HG02840 (cell line): Measurements from ENCODE around the gene NDUFB2.
"Not testable (repeated sequence)": the region's sequence is repeated elsewhere in the genome, so short reads cannot be mapped to it uniquely, and the experiment has no call there.

Experiments used
- ATAC-seq: cut with Tn5 transposase; IDR thresholded peaks from one replicate; pipeline ENCODE4 v1.9.1; 2021; ENCODE audit warnings: mild to moderate bottlenecking, moderate library complexity, moderate number of reproducible peaks; ENCODE audit not compliant: unreplicated experiment, low FRiP score

The NDUFB2 gene

DNA sequence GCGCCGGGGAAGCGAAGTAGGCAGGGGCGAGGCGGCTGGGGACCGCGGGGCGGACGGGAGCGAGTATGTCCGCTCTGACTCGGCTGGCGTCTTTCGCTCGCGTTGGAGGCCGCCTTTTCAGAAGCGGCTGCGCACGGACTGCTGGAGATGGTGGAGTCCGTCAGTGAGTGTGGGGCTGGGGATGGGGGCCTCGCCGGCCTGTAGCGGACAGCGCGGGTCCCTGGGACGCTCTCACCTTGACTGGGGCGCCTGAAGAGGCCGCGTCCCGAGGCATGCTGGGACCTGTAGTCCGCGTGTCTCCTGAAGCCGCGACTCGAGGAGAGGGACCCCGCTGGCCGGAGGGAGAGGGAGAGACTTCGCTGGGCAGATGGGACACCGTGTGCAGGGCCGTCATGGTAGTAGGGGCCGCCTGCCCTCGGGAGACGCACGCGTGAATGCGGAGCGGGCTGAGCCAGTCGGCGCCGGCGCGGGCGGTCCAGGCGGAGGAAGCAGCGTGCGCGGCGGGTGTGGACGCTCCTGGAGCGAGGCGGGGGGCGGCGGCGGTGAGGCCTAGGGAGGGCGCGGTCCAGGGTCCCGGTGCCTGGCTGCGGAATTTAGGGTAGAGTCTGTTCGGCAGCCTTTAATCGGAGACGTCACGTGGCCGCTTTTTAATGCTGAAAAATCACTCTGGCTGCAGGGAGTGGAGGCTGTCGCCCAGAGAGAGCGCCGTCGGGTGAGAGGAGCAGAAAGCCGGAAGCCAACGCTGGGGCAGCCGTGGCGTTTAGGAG lies at the start of gene NDUFB2:
Gene NDUFB2, plus strand, starts transcription at position 29 of the 767 bp plus-strand sequence. Its CDS starts 37 bp downstream, at position 66.
- peak; percentile 92 for ATAC-seq

DNA sequence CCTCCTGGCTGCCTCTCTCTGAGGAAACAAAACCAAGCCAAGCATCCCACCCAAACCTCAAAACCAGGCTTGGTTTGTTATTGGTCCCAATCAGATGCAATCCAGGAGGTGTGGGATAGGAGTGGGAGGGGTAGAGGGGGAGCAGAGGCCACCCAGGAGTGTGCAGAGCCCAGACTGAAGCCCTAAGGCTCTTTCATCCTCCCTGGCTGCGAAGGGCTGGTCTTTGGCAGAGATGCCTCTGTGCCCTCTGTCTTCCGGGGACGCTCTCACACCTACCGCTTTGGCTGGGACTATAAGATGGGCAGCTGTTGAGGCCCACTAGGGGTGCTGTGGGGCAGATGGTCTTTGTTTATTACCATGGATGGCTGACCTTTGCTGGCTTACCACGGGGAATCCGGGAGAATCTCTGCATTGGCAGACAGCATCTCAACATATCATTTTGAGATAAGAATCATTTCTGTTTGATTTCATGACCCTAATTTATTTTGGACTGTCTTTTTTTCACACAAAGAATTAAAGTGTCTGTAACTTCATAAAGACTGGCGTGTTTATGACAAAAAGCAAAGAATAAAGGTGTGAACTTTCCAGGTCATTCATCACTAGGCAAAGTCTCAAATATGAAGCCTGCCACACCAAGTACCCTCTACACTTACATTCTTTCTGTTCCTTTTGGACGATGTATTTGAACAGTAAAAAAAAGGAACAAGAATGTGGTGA lies 49.4 kb upstream of the NDUFB2 start:
- ATAC-seq: no peak

DNA sequence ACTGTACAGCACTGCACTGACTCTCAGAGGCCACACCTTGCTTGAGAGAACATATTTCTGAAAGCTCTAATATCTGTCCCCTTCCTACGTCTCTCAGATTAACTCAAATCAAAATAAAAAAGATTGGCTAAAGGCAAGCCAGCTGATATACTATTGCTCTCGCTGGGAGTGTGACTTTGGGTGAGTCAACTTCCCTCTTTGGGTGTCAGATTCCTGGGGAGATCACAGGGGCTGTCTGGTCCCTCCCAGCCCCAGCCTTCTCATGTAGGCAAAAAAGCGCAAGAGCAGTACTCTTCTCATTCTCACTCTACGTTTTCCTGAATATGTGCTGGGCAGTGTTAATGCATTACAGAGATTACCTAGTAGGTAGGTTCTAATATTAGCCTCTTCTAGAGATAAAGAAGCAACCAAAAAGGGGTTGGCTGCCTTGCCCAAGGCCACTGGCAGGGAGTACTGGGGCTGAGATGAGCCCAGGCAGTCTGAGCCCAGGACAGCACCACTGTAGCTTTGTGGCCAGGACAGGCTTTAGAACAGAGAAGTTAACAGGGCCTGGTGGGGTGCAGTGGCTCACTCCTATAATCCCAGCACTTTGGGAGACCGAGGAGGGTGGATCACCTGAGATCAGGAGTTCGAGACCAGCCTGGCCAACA lies 46.8 kb upstream of the NDUFB2 start:
- ATAC-seq: no peak

DNA sequence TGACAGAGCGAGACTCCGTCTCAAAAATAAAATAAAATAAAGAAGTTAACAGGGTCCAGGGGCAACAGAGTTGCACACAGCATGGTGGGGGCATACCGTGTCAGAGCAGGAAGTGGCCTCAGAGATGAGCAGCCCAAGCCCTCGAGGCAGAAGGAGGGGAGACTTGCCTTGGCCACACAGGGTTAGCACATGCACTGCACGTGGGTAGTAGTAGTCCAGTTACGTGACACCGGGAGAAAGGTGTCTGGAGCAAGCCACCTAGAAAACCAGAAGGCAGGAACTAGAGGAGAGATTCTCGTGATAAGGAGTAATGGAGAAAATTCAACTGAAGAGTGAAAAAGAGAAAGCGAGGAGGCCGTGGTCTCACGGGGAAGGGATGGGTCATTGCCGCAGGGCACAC lies 46.1 kb upstream of the NDUFB2 start:
- no peak for ATAC-seq

DNA sequence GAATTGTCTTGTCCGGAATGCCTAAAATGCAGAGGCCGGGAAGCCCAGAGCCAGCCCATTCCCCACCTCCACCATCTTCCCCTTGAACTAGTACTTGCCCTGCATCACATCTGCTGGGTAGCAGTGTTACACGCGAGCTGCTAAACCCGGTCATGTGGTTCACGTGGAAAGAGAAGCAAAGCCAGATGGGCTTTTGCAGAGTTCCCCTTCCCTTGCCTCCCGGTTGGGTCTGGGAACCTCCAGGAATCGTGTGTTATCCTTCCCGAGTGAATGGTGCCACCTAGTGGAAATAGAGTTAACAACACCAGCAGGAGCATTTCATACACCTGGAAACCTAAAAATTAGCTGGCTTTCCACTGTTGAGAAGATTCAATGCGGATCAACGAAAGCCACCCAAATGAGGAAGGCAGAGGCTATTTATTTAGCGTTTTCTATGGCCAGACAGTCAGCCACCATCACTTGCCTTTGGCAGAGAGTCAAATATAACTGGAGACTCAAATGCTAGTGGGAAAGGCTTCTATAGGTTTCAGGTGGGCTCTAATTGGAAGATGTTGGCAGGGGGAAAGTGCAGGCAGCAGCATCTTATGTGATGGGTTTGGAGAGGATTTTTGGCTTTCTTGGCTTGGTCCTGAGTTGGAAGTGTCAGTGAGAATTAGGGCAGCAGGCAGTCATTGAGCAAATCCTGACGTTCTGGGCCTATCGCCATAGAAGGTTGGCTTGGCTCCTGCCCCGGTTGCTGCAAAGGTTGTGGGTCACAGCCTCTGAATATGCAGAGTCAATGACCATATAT lies 43.0 kb upstream of the NDUFB2 start:
- no peak for ATAC-seq

DNA sequence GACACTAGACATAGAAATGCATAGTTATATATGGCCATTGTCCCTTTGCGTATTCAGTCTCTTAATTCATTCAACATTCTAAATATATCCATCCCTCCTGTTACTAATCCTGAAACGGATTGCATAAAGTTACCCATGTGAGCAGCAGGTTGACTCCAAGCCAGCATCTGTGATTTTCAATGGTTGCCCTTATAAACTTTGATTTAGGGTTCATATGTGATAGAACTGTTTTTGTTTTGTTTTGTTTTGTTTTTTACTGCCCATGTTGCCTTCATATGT lies 42.5 kb upstream of the NDUFB2 start:
- no peak for ATAC-seq

DNA sequence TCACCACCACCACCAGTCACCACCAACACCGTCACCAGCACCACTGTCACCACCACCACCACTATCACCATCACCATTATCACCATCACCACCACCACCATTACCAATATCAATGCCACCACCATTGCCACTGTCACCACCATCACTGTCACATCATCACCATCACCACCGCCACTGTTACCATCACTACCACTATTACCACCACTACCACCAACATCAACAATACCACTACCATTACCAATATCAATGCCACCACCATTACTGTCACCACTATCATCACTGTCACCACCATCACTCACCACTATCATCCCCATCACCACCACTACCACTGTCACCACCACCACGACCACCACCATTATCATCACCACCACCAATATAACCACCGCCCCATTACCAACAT lies 41.8 kb upstream of the NDUFB2 start:
- no peak for ATAC-seq

DNA sequence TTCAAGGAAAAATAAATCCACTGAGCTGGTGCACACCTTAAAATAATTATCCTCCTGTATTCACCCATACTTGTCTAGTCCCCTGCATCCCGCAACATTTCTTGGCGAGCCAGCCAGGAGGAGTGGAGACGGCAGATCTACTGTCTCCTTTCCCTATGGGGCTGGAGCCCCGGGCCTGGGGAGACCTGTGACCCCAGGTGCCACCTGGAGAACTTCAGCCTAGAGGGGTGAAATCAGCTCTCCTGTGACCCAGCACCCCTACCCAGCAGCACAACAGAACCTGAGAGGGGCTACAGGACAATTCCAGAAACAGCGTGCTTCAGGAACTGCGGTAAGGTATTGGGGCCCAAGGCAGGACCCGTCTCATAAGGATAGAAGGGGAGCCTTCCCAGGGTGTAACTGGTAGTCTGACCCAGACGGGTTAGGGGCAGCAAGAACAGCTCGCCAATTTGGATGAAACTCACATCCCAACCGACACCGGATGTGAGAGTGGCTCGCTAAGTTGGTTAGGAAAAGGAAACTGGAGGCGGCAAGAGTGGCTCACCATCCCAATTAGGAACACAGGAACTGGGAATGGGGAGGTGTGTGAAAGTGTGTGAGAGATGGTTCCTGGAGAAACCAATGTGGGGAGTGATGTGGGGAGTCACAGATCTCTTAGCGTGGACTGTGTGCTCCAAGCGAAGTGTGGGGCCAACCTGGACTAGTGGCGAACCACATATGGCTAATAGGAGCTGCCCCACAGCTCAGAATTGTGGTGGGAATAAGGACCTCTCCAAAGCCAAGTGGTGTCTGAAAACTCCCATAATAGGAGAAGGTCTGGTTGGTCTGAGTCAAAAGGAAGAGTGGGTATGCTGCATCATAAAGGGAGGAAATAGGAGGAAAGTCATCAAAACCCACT lies 40.7 kb upstream of the NDUFB2 start:
- ATAC-seq: no peak

DNA sequence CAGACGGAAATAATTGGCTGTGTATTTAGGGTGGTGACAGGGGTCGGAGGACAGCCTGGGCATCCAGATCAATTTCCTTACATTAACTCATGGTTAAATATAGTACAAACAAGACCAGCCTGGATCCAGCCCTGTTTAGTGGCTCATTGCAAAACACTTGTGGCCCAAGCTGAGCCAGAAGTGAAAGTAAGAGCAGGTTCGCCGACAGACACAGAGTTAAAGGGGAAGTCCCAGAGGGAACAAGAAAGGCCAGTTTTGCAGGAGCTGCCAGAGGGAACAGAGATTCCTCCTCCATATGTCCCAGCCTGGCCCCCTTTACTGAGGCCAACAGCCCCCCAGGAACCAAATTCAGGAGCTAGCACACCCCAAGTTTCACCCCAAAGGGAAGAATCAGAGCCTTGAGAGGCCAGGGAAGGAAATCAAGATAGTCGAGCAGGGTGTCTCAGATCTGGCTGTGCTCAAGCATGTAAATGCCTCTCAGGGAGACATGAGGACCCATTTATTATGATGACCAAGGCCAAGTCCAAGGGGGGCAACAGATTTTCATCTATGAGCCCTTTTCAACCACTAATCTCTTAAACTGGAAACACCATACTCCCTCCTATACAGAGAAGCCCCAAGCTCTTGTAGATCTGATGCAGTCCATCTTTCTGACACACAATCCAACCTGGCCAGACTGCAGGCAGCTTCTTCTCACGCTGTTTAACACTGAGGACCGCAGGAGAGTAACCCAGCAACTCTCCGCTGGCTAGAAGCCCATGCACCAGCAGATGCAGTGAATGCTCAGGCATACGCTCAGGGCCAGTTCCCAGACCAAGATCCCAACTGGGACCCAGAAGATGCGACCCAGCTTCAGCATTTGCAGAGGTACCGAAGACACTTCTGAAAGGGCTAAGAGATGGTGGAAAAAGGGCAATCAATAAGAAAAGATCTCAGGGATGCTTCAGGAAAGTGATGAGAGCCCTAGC lies 39.7 kb upstream of the NDUFB2 start:
- ATAC-seq: peak; percentile 75

DNA sequence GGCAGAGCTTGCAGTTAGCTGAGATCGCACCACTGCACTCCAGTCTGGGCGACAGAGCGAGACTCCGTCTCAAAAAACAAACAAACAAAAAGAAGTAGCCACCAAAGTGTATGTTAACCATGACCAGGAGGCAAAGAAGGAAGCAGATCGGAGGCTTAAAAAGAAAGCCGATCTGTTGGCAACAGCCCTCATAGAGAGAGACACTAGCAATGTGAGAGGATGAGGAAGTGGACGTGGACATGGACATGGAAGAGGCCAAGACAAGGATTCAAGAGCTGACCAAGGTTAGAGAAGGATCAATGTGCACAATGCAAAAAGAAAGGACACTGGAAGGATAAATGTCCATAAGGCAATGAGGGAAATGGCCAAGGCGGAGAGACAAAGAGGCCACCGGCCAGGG lies 38.6 kb upstream of the NDUFB2 start:
- no peak for ATAC-seq

DNA sequence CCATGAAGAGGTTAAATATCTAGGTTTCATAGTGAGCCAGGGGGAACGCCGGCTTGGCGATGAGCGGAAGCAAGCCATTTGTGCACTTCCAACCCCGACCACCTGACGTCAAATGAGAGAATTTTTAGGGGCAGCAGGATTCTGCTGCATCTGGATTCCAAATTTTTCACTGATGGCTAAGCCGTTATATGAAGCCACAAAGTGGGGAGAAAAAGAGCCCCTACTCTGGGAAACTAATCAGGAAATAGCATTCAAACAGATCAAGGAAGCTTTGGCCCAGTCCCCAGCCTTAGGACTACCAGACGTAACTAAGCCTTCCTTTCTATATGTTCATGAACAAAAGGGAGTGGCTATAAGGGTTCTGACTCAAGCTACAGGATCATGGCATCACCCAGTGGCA lies 36.7 kb upstream of the NDUFB2 start:
- no peak for ATAC-seq

DNA sequence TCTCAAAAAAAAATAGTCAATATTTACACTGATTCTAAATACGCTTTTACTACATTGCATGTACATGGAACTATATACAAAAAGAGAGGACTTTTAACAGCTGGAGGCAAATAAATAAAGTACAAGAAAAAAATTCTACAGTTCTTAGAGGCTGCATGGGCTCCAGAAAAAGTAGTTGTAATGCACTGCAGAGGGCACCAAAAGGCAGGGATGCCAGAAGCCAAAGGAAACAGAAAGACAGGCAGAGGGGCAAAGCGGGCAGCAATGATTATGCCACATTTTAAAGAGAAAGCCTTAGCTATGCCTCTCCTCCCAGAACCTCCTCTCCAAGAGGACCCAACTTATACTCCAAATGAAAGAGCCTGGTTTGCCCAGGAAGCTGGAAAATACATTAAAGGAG lies 35.4 kb upstream of the NDUFB2 start:
- ATAC-seq: no peak

DNA sequence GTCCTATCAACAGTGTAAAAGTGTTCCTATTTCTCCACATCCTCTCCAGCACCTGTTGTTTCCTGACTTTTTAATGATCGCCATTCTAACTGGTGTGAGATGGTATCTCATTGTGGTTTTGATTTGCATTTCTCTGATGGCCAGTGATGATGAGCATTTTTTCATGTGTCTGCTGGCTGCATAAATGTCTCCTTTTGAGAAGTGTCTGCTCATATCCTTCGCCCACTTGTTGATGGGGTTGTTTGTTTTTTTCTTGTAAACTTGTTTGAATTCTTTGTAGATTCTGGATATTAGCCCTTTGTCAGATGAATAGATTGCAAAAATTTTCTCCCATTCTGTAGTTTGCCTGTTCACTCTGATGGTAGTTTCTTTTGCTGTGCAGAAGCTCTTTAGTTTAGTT lies 33.6 kb upstream of the NDUFB2 start:
- not testable (repeated sequence) for ATAC-seq

DNA sequence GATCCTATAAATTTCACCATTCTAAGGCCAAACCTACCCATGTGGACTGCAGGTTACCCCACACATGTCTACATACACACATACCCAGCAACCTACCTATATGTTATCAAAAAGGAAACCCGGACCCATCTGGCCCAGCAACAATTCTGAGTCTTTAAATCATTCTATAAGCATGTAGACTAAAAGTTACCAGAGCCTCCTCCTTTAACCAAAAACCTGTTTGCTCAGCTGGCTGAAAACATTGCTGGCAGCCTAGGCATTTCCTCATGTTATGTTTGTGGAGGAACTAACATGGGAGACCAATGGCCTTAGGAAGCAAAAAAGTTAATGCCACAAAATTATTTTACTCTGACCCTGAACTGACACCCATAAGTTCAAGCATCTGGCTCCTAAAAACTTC lies 29.0 kb upstream of the NDUFB2 start:
- ATAC-seq: no peak

DNA sequence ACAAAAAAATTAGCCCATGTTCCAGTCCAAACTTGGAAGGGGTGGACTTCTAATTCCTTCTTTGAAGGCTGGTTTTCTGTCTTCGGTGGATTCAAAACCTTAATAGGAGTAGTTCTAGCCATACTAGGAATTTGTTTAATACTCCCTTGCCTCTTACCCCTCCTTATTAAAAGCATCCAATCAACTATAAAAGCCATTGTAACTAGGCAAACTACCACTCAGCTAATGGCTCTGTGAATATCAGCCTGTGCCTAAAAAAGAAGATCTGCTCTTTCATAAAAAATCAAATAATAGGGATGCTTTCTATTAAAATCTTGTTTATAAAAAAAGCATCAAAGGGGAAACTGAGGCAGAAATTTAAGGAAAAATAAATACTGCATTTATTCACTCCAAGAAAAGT lies 27.9 kb upstream of the NDUFB2 start:
- ATAC-seq: no peak

DNA sequence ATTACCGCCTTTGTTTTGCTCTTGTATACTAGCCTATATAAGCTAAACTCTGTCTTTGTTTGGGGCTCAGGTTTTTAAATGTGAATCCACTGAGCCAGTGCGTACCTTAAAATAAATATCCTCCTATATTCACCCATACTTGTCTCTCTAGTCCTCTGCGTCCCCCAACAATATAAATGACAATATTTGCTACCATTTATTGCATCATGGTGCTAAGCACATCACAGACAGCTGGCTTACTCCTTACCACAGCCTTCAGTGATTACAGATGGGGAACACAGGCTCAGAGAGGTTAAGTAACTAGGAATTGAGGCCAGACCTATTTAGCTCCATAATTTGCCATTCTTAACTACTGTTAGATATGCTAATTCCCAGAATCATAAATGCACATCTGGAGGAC lies 27.2 kb upstream of the NDUFB2 start:
- ATAC-seq: no peak

DNA sequence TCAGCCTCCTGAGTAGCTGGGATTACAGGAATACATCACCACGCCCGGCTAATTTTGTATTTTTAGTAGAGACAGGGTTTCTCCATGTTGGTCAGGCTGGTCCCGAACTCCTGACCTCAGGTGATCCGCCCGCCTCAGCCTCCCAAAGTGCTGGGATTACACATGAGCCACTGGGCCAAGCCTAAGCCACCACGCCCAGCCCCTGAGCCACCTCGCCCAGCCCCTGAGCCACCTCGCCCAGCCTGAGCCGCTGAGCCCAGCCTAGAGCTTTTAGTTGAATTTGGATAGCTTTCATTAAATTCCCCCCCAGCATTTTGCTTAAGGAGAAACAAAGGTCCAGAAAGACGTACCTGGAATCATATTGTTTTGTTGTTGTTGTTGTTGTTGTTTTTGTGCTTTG lies 26.6 kb upstream of the NDUFB2 start:
- ATAC-seq: not testable (repeated sequence)

DNA sequence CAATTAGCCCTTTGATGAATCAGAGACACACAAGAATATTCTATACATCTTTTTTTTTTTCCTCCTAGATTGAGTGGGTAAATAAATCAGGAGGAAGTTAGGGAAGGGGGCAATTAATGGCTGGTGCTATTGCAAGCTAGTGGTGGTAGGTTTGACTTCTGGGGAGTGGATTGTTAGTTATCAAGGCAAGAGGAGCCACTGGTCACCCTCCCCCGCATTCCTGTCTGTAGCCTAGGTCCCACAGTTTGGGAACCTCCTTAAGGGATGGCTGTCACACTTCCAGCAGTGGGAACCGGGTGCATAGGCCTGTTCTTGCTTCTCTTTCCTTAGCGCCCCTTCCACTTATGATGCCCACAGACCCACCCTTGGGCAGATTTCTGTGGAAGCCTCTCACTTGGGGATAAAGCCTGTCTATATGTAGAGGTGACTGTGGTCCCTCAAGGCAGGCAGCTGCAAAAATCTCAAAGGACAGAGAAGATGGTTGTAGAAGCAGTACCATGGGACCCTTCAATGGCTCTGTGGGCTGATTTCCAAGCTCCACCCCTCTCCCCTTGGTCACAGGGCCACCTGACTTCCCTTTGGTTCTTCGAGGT lies 26.1 kb upstream of the NDUFB2 start:
- ATAC-seq: no peak

DNA sequence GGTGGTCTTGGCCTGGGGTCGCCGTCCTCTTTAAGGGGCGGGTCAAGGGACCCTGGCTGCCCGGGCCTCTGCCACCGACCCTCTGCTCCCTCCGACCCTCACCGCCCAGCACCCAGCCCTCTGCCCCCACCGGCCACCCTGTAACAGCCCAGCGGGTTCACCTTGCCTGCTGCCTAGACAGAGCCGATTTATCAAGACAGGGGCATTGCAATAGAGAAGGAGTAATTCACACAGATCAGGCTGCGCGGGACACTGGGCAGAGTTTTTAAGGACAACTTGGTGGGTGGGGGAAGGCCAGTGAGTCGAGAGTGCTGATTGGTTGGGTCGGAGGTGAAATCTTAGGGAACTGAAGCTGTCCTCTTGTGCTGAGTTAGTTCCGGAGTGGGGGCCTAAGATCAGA lies 24.5 kb upstream of the NDUFB2 start:
- no peak for ATAC-seq
